MCF 10A (cell line): ENCODE results near the gene GBGT1. TPM values are rescaled to one million over a fixed set of nuclear protein-coding genes. Genes with fewer than 3 reads are reported as not detected.
A peak's percentile ranks its signal among the peaks of the same experiment; 100 is the strongest.

Experiments used
- BruUV-seq: library from RNA; stranded (reverse); fragments of 400-500 nt; replicated peaks from 2 replicates; lab custom pipeline; 2021; lab: Mats Ljungman, UMichigan
- CTCF ChIA-PET: fragments of 300-600 bp; sonication (Branson Sonifier 250); formaldehyde crosslinking; extraction: SDS; loops from one replicate; lab custom pipeline; 2021; ENCODE audit warnings: antibody characterized with exemption, inconsistent platforms; lab: Yijun Ruan, JAX
- POLR2A ChIA-PET: fragments of 300-600, 350-650 bp; sonication (Branson Sonifier 250); formaldehyde crosslinking; extraction: SDS; loops from one replicate; lab custom pipeline; 2020; ENCODE audit warnings: antibody characterized with exemption, inconsistent platforms; lab: Yijun Ruan, JAX
- DNase-seq: peaks from one replicate; pipeline ENCODE4 v3.0.0-alpha.2; 2018; ENCODE audit not compliant: unreplicated experiment
- H3K27ac Mint-ChIP-seq: one replicate; pipeline ENCODE4 v1.8.0; 2022; ENCODE audit warnings: mild to moderate bottlenecking, low read depth, mixed read lengths; ENCODE audit not compliant: unreplicated experiment
- H3K27me3 Mint-ChIP-seq: one replicate; pipeline ENCODE4 v1.8.0; 2022; ENCODE audit warnings: mixed read lengths; ENCODE audit not compliant: insufficient read depth, unreplicated experiment
- H3K36me3 Mint-ChIP-seq: one replicate; pipeline ENCODE4 v1.8.0; 2022; ENCODE audit warnings: mild to moderate bottlenecking, moderate library complexity, mixed read lengths; ENCODE audit not compliant: insufficient read depth, unreplicated experiment
- H3K4me1 Mint-ChIP-seq: one replicate; pipeline ENCODE4 v1.8.0; 2022; ENCODE audit warnings: mixed read lengths; ENCODE audit not compliant: insufficient read depth, unreplicated experiment
- H3K4me3 Mint-ChIP-seq: one replicate; pipeline ENCODE4 v1.8.0; 2022; ENCODE audit warnings: mild to moderate bottlenecking, moderate library complexity, mixed read lengths; ENCODE audit not compliant: unreplicated experiment
- H3K9me3 Mint-ChIP-seq: one replicate; pipeline ENCODE4 v1.8.0; 2022; ENCODE audit warnings: mixed read lengths; ENCODE audit not compliant: unreplicated experiment
- intact Hi-C: fragments of 100-400 bp; cut with micrococcal nuclease; formaldehyde crosslinking; loops from 2 replicates; pipeline ENCODE4 v1.14.1; 2022
- total RNA-seq: library from RNA; stranded (reverse); gene quantifications from 2 replicates; pipeline ENCODE4 v1.2.3, GENCODE V29; 2022
- TF ChIP-seq, protein P1 (sequence below): fragments of 200-600 bp; IDR thresholded peaks from one replicate; pipeline ENCODE4 v1.8.0; 2022; ENCODE audit warnings: antibody characterized with exemption, mild to moderate bottlenecking; ENCODE audit not compliant: unreplicated experiment

GBGT1 gene
- total RNA-seq, 1 experiment from 2014 or later, result not detected

DNA sequence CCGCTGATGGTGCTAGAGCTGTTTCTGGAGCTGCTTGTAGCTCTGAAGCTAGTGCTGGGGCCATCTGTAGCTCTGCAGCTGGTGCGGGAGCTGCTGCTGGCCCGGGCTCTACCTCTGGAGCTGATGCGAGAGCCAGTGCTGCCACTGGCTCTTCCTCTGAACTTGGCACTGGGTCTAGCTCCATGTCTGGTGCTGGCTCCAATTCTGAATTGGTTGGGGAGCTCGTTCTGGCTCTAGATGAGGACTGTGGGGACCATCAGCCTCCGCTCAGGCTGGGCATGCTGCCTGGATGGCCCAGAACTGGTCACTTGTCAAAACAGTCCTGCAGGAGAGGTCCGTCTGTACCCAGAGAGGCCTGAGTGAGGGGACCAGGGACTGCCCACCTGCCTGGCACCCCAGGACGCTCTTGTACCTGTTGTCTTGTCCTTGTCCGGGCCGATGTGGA is 23.9 kb upstream of the GBGT1 start:
- no peak overlapping the region for H3K27ac Mint-ChIP-seq
- intact Hi-C loops, result no loop called here
- CTCF ChIA-PET, result interaction anchor here (0.5 to 2.8 kb wide), 18 partner anchors 14 to 539 kb away, joined by 3 to 72 read pairs (median 4); no protein-coding TSS in a partner anchor
- H3K4me3 Mint-ChIP-seq, result no peak overlapping the region
- H3K27me3 Mint-ChIP-seq, result peaks cover 52% of the 10 kb centered on the region
- no peaks in the 10 kb centered on the region for H3K36me3 Mint-ChIP-seq
- TF ChIP-seq, protein P1, sequence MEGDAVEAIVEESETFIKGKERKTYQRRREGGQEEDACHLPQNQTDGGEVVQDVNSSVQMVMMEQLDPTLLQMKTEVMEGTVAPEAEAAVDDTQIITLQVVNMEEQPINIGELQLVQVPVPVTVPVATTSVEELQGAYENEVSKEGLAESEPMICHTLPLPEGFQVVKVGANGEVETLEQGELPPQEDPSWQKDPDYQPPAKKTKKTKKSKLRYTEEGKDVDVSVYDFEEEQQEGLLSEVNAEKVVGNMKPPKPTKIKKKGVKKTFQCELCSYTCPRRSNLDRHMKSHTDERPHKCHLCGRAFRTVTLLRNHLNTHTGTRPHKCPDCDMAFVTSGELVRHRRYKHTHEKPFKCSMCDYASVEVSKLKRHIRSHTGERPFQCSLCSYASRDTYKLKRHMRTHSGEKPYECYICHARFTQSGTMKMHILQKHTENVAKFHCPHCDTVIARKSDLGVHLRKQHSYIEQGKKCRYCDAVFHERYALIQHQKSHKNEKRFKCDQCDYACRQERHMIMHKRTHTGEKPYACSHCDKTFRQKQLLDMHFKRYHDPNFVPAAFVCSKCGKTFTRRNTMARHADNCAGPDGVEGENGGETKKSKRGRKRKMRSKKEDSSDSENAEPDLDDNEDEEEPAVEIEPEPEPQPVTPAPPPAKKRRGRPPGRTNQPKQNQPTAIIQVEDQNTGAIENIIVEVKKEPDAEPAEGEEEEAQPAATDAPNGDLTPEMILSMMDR, result no peak
- BruUV-seq, result no TSS peak
- DNase-seq, result no peak
- H3K4me1 Mint-ChIP-seq, result peaks cover 5% of the 10 kb centered on the region
- POLR2A ChIA-PET, result interaction anchor here (0.7 kb wide), 1 partner anchor 100 kb away, joined by 3 read pairs; no protein-coding TSS in a partner anchor
- H3K9me3 Mint-ChIP-seq, result no peaks in the 10 kb centered on the region

DNA sequence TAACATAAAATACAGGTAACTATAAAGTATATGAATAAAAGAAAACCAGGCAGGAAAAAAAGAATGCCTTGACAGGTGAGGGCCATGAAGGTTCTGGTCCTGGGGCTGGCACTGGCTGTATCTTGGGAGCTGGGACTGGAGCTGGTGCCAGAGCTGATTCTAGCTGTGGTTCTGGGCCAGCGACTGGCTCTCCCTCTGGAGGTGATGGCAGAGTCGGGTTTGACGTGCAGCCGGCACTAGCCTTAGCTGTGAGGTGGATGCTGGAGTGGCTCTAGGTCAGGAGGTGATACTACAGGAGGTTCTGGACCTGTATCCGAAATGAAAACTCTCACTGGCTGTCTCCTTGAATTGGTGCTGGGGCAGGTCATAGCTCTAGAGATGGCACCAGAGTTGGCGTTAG is 23.0 kb upstream of the GBGT1 start:
- H3K4me3 Mint-ChIP-seq, result no peak overlapping the region
- no TSS peak for BruUV-seq
- no peaks in the 10 kb centered on the region for H3K36me3 Mint-ChIP-seq
- H3K9me3 Mint-ChIP-seq, result no peaks in the 10 kb centered on the region
- ChIA-PET CTCF (interaction anchor here (0.5 to 2.8 kb wide), 23 partner anchors 11 to 540 kb away, joined by 3 to 72 read pairs (median 4); no protein-coding TSS in a partner anchor), POLR2A (interaction anchor here (0.7 to 1.1 kb wide), 4 partner anchors 101 to 190 kb away, joined by 3 to 5 read pairs (median 3); partner anchors contain the start of gene STKLD1)
- H3K27me3 Mint-ChIP-seq, result peaks cover 56% of the 10 kb centered on the region
- H3K27ac Mint-ChIP-seq, result no peak overlapping the region
- H3K4me1 Mint-ChIP-seq, result peaks cover 5% of the 10 kb centered on the region
- no peak for DNase-seq
- TF ChIP-seq, protein P1, result no peak
- intact Hi-C loops, result loop anchor here (1.0 kb wide), 1 partner anchor 300 kb away; no protein-coding TSS in a partner anchor

DNA sequence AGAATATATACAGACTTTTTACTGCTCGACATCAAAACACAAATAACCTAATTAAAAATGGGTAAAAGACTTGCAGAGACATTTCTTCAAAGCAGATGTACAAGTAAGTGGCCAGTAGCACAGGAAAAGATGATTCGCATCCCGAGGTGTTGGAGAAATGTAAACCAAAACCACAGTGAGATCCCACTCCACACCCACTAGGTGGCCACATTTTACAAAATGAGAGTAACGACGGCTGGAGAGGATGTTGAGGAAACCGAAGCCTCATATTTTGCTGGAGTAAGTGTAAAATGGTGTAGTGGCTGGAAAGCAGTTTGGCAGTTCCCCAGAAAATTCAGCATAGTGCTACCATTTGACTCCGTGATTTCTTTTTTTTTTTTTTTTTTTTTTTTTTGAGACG is 21.3 kb upstream of the GBGT1 start:
- H3K36me3 Mint-ChIP-seq, result no peaks in the 10 kb centered on the region
- peak; percentile 77 for DNase-seq
- H3K4me1 Mint-ChIP-seq, result peaks cover 5% of the 10 kb centered on the region
- intact Hi-C loops, result loop anchor here (1.0 kb wide), 1 partner anchor 144 kb away; no protein-coding TSS in a partner anchor
- no peaks in the 10 kb centered on the region for H3K9me3 Mint-ChIP-seq
- no peak overlapping the region for H3K27ac Mint-ChIP-seq
- CTCF ChIA-PET, result interaction anchor here (0.6 to 2.8 kb wide), 11 partner anchors 9 to 873 kb away, joined by 3 to 72 read pairs (median 4); no protein-coding TSS in a partner anchor
- H3K4me3 Mint-ChIP-seq, result no peak overlapping the region
- POLR2A ChIA-PET, result interaction anchor here (0.6 kb wide), 1 partner anchor 145 kb away, joined by 3 read pairs; no protein-coding TSS in a partner anchor
- no TSS peak for BruUV-seq
- H3K27me3 Mint-ChIP-seq, result peaks cover 56% of the 10 kb centered on the region
- TF ChIP-seq, protein P1, result peak; percentile 43

DNA sequence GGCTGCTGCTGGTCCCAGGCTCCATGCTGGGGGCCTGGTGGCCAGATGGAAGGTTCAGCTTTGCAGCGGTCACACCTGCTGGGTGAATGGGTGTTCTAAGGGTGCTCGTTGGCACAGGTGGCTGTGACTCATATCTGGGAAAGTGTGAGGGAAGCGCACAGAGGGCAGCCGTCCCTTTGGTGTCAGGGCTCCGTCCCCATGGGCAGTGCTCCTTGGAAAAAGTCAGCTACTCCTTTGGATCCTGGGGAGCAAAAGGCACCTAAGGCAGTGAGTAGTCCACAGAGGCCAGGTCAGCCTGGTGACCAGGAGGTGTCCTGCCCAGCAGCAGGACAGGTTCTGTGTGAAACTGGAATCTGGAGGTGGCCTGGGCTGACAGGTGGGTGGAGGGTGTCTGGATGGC is 18.4 kb upstream of the GBGT1 start:
- no peak overlapping the region for H3K27ac Mint-ChIP-seq
- CTCF ChIA-PET, result interaction anchor here (0.6 to 1.5 kb wide), 5 partner anchors 22 to 313 kb away, joined by 3 to 13 read pairs (median 4); no protein-coding TSS in a partner anchor
- no peaks in the 10 kb centered on the region for H3K36me3 Mint-ChIP-seq
- TF ChIP-seq, protein P1, result no peak
- POLR2A ChIA-PET, result interaction anchor here (0.6 to 1.1 kb wide), 2 partner anchors 26 to 33 kb away, joined by 3 read pairs; no protein-coding TSS in a partner anchor
- H3K4me3 Mint-ChIP-seq, result no peak overlapping the region
- H3K27me3 Mint-ChIP-seq, result peaks cover 53% of the 10 kb centered on the region
- no TSS peak for BruUV-seq
- intact Hi-C loops, result no loop called here
- peaks cover 5% of the 10 kb centered on the region for H3K4me1 Mint-ChIP-seq
- H3K9me3 Mint-ChIP-seq, result no peaks in the 10 kb centered on the region
- DNase-seq, result no peak
